Endothelial cell of umbilical vein (primary cell): ENCODE measurements around the gene CFAP20DC. TPM values are rescaled to one million over a fixed set of nuclear protein-coding genes. Genes with fewer than 3 reads are reported as not detected.

Source experiments
- BruUV-seq: library from RNA; stranded (reverse); fragments of 400-500 nt; replicated peaks from 2 replicates; lab custom pipeline; 2021; lab: Mats Ljungman, UMichigan
- CTCF ChIA-PET: fragments of 300-600, 350-600 bp; sonication (Branson Sonifier 250); formaldehyde crosslinking; loops from one replicate; lab custom pipeline; 2021; ENCODE audit warnings: antibody characterized with exemption, inconsistent platforms; lab: Charles Lee
- POLR2A ChIA-PET: fragments of 300-600, 350-600 bp; sonication (Branson Sonifier 250); formaldehyde crosslinking; loops from one replicate; lab custom pipeline; 2021; ENCODE audit warnings: antibody characterized with exemption, inconsistent platforms; lab: Charles Lee
- DNase-seq: peaks from one replicate; pipeline ENCODE4 v3.0.0-alpha.2; 2011; ENCODE audit warnings: low read depth, low spot score
- FAIRE-seq: peaks from 2 replicates; lab custom pipeline; 2011; peaks lifted over from hg19 to GRCh38; lab: Jason Lieb, UNC
- H2AFZ ChIP-seq: 2 replicates; pipeline ENCODE4 v1.6.0; 2012; ENCODE audit warnings: low read depth, low read length, control low read depth, inconsistent platforms
- H3K27ac ChIP-seq: 2 replicates; pipeline ENCODE4 v1.5.1; 2011; ENCODE audit warnings: low read depth, mild to moderate bottlenecking, control low read depth, low read length, moderate library complexity; ENCODE audit not compliant: insufficient read depth
- H3K27me3 ChIP-seq, 2 experiments: 2 replicates each; pipeline versions ENCODE4 v1.6.0 to v1.6.1; 2011; ENCODE audit warnings: low read length in 2 of 2, mixed read lengths in 1 of 2; ENCODE audit not compliant: control insufficient read depth in 2 of 2, insufficient read depth in 2 of 2
- H3K36me3 ChIP-seq, 2 experiments: 2 replicates in 1 of 2; 3 replicates in 1 of 2; pipeline ENCODE4 v1.5.1; 2011; ENCODE audit warnings: low read length in 2 of 2, mild to moderate bottlenecking in 1 of 2, moderate library complexity in 1 of 2; ENCODE audit not compliant: control insufficient read depth in 2 of 2, insufficient read depth in 2 of 2; ENCODE audit errors: extremely low read depth in 1 of 2
- H3K4me1 ChIP-seq: 3 replicates; pipeline ENCODE4 v1.5.1; 2011; ENCODE audit warnings: mild to moderate bottlenecking, low read length; ENCODE audit not compliant: control insufficient read depth, insufficient read depth; ENCODE audit errors: extremely low read depth
- H3K4me2 ChIP-seq: 2 replicates; pipeline ENCODE4 v1.6.1; 2011; ENCODE audit warnings: low read length, control low read depth, mixed read lengths; ENCODE audit not compliant: insufficient read depth
- H3K4me3 ChIP-seq, 3 experiments: fragments of 200-600 bp in 1 of 3; sonication (generic), shearing (Covaris generic) in 1 of 3; replicated peaks in 1 of 3; 2 replicates each; pipeline ENCODE4 v1.5.1; 2011 to 2016; ENCODE audit warnings: control low read depth in 3 of 3, low read length in 3 of 3, mild to moderate bottlenecking in 2 of 3, inconsistent platforms in 1 of 3, low read depth in 1 of 3, moderate library complexity in 1 of 3; ENCODE audit not compliant: insufficient read depth in 1 of 3
- H3K79me2 ChIP-seq: 2 replicates; pipeline ENCODE4 v1.6.0; 2012; ENCODE audit warnings: low read length, inconsistent platforms; ENCODE audit not compliant: control insufficient read depth, insufficient read depth
- H3K9ac ChIP-seq: replicated peaks from 2 replicates; pipeline ENCODE3; 2011; ENCODE audit warnings: low read length, control low read depth; ENCODE audit not compliant: insufficient read depth; ENCODE audit errors: extremely low read depth
- H3K9me1 ChIP-seq: replicated peaks from 3 replicates; pipeline ENCODE4 v1.6.0; 2011; ENCODE audit warnings: mild to moderate bottlenecking, low read length; ENCODE audit not compliant: control insufficient read depth, insufficient read depth; ENCODE audit errors: extremely low read depth
- H3K9me3 ChIP-seq: replicated peaks from 2 replicates; pipeline ENCODE4 v1.5.1; 2012; ENCODE audit warnings: low read length, inconsistent platforms; ENCODE audit not compliant: control insufficient read depth, insufficient read depth
- H4K20me1 ChIP-seq: replicated peaks from 2 replicates; pipeline ENCODE3; 2011; ENCODE audit warnings: mild to moderate bottlenecking, low read length; ENCODE audit not compliant: control insufficient read depth, insufficient read depth; ENCODE audit errors: extremely low read depth
- CTCF ChIP-seq, 2 donors: IDR thresholded peaks; 1 replicate in 1 of 2; 2 replicates in 1 of 2; pipeline ENCODE4 v1.5.1; 2011; ENCODE audit warnings: low read length in 2 of 2, mild to moderate bottlenecking in 2 of 2, moderate library complexity in 2 of 2, control low read depth in 1 of 2, inconsistent platforms in 1 of 2, low read depth in 1 of 2; ENCODE audit not compliant: insufficient read depth in 1 of 2; ENCODE audit errors: extremely low read depth in 1 of 2
- FOS ChIP-seq: IDR thresholded peaks from 2 replicates; pipeline ENCODE4 v1.6.1; 2011; ENCODE audit warnings: mild to moderate bottlenecking, low read length, moderate library complexity, borderline replicate concordance; ENCODE audit not compliant: insufficient read depth
- GATA2 ChIP-seq: IDR thresholded peaks from 2 replicates; pipeline ENCODE4 v1.7.0; 2011; ENCODE audit warnings: low read depth, mild to moderate bottlenecking, moderate library complexity, mixed read lengths, low read length; ENCODE audit not compliant: insufficient read length, insufficient read depth
- JUN ChIP-seq: IDR thresholded peaks from 2 replicates; pipeline ENCODE4 v1.6.1; 2011; ENCODE audit warnings: borderline replicate concordance, low read depth; ENCODE audit not compliant: insufficient read length, insufficient read depth
- MAX ChIP-seq: IDR thresholded peaks from 2 replicates; pipeline ENCODE4 v1.6.1; 2011; ENCODE audit not compliant: insufficient read depth, insufficient read length
- MYC ChIP-seq: IDR thresholded peaks from one replicate; pipeline ENCODE4 v1.6.1; 2011; ENCODE audit warnings: mild to moderate bottlenecking, low read depth, low read length
- POLR2A ChIP-seq: IDR thresholded peaks from 2 replicates; pipeline ENCODE4 v1.6.1; 2012; ENCODE audit warnings: low read depth, mild to moderate bottlenecking, control low read depth, low read length
- dilution Hi-C: fragments of 300-500 bp; cut with MboI; formaldehyde crosslinking; loops from one replicate; pipeline ENCODE4 v1.15.0; 2019; ENCODE audit warnings: low sequenced_read_pairs; ENCODE audit not compliant: extremely low pct_ligation_motif_present
- intact Hi-C: fragments of 100-400 bp; cut with micrococcal nuclease; formaldehyde crosslinking; loops from one replicate; pipeline ENCODE4 v1.10.0; 2022
- polyA plus RNA-seq, 4 experiments: library from polyadenylated mRNA; depleted of rRNA in 3 of 4; stranded (reverse) in 3 of 4; unstranded in 1 of 4; fragments of >200 nt; gene quantifications; 2 replicates each; pipeline versions ENCODE4 v1.2.1 to v1.2.3, GENCODE V29; 2011 to 2012; ENCODE audit warnings: missing spikeins in 1 of 4
- total RNA-seq: library from RNA; stranded (reverse); gene quantifications from 2 replicates; pipeline ENCODE4 v1.2.3, GENCODE V29; 2021

CFAP20DC gene
- total and polyA plus RNA-seq, 2 donors (not counting 3 experiments of a cell fraction or from before 2014, with no cell fraction given), result 0.92 to 2.1 TPM

GRCh38 chr3:58884453-58884852 is 165.4 kb downstream of the CFAP20DC start:
- dilution Hi-C loops (no loop called here), intact Hi-C loops (no loop called here)
- H3K79me2 ChIP-seq, result no peaks in the 10 kb centered on the region
- no peaks in the 10 kb centered on the region for H3K36me3 ChIP-seq
- no TSS peak for BruUV-seq
- H3K27ac ChIP-seq, result no peak overlapping the region
- H3K9me3 ChIP-seq, result no peaks in the 10 kb centered on the region
- no peak overlapping the region for H2AFZ ChIP-seq
- DNase-seq, result no peak
- H3K4me3 ChIP-seq, result no peak overlapping the region
- H3K4me2 ChIP-seq, result no peak overlapping the region
- CTCF ChIA-PET, result interaction anchor here (1.4 kb wide), 2 partner anchors 10 to 12 kb away, joined by 3 to 4 read pairs; no protein-coding TSS in a partner anchor
- no peaks in the 10 kb centered on the region for H3K9me1 ChIP-seq
- no peaks in the 10 kb centered on the region for H4K20me1 ChIP-seq
- no peaks in the 10 kb centered on the region for H3K27me3 ChIP-seq
- TF ChIP-seq CTCF (IDR thresholded peaks at IDR 0.05; ENCODE audit: extremely low read depth in 1 of 2, insufficient read depth in 1 of 2, low read depth in 1 of 2, low read length in 2 of 2) (no peak), JUN (no peak), POLR2A (no peak), MYC (no peak), GATA2 (no peak)
- H3K9ac ChIP-seq, result no peak overlapping the region
- peaks cover 7% of the 10 kb centered on the region for H3K4me1 ChIP-seq
- no peak for FAIRE-seq
- POLR2A ChIA-PET, result no interaction called here

GRCh38 chr3:58880182-58880581 is 169.6 kb downstream of the CFAP20DC start:
- no peaks in the 10 kb centered on the region for H3K9me3 ChIP-seq
- H4K20me1 ChIP-seq, result no peaks in the 10 kb centered on the region
- intact Hi-C loops (no loop called here), dilution Hi-C loops (no loop called here)
- no peaks in the 10 kb centered on the region for H3K36me3 ChIP-seq
- H3K27me3 ChIP-seq, result no peaks in the 10 kb centered on the region
- H2AFZ ChIP-seq, result no peak overlapping the region
- FAIRE-seq (no peak), DNase-seq (peak; percentile 31)
- no peaks in the 10 kb centered on the region for H3K9me1 ChIP-seq
- H3K4me3 ChIP-seq, result no peak overlapping the region
- H3K4me2 ChIP-seq, result peak overlapping the region; percentile 4
- no peaks in the 10 kb centered on the region for H3K79me2 ChIP-seq
- no peak overlapping the region for H3K27ac ChIP-seq
- BruUV-seq, result no TSS peak
- POLR2A ChIA-PET, result no interaction called here
- H3K9ac ChIP-seq, result no peak overlapping the region
- CTCF ChIA-PET, result no interaction called here
- TF ChIP-seq FOS, result peak; percentile 40
- no peak for TF ChIP-seq MAX
- H3K4me1 ChIP-seq, result peaks cover 10% of the 10 kb centered on the region
